RWPE1 (cell line): ENCODE results near the gene DOCK3.
"Not testable (repeated sequence)": the region's sequence is repeated elsewhere in the genome, so short reads cannot be mapped to it uniquely, and the experiment has no call there.

Experiments
- CTCF ChIA-PET: fragments of 350-600 bp; sonication (Branson Sonifier 250); formaldehyde crosslinking; extraction: SDS; loops from one replicate; lab custom pipeline; 2021; lab: Yijun Ruan, JAX
- POLR2A ChIA-PET: fragments of 400-600 bp; formaldehyde crosslinking; extraction: SDS; loops from one replicate; lab custom pipeline; 2020; ENCODE audit warnings: antibody characterized with exemption; ENCODE audit not compliant: low non-redundant PET; lab: Yijun Ruan, JAX
- DNase-seq: peaks from one replicate; pipeline ENCODE4 v3.0.0; 2012; ENCODE audit warnings: low spot score
- H3K27ac ChIP-seq: fragments of 450-650 bp; 2 replicates; pipeline ENCODE4 v1.5.1; 2017
- CTCF ChIP-seq: fragments of 450-650 bp; conservative IDR thresholded peaks from 2 replicates; pipeline ENCODE4 v1.5.1; 2017; ENCODE audit warnings: low read depth, mild to moderate bottlenecking

Gene DOCK3

GRCh38 chr3:51110586-51110985 is 435.9 kb downstream of the DOCK3 start:
- DNase-seq: no peak
- ChIA-PET POLR2A (no interaction called here), CTCF (interaction anchor here (0.6 kb wide), 1 partner anchor 181 kb away, joined by 3 read pairs; no protein-coding TSS in a partner anchor)
- no peak for TF ChIP-seq CTCF
- H3K27ac ChIP-seq: no peak overlapping the region

DNA sequence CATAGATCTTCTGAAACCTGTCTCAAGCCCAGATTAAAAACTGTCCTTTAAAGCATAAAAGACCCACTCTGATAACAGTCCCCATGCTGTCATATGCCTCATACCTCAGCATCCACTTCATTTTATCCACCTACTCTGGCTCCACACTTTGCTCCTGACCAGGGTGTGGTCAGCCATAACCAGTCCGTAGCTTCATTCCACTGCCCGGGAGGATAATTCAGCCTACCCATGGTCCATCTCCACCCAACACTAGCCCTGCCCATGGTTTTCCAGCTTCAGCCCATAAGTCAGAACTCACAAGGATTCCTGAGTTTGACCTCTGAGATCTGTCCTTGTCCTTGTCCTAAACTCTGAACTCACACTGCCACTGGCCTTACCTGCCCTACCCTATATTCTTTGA is 448.2 kb downstream of the DOCK3 start:
- ChIA-PET POLR2A (no interaction called here), CTCF (no interaction called here)
- TF ChIP-seq CTCF: no peak
- no peak overlapping the region for H3K27ac ChIP-seq
- no peak for DNase-seq

DNA sequence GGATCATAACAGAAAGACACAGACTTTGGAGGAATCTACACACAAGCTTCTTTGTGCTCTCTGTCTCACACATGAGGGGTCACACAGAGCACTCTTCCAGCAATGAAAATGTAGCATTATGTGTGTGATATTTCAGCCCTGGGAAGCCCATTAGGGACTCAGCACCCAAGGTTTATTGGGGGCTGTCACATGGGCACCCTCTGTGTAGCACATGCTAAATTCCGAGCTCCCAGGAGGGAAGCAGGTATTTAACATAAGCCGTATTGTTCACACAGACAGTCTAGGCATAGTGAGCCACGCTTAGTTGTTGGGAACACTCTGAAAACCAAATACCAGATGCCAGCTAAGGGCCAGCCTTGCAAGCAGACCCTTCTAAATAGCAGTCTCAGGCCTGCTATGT is 448.8 kb downstream of the DOCK3 start:
- DNase-seq: no peak
- CTCF ChIA-PET: no interaction called here
- no peak overlapping the region for H3K27ac ChIP-seq
- POLR2A ChIA-PET: no interaction called here
- no peak for TF ChIP-seq CTCF

- POLR2A ChIA-PET, H3K27ac ChIP-seq, DNase-seq: not testable (repeated sequence)
- CTCF ChIA-PET: interaction anchor here (0.7 kb wide), 1 partner anchor 183 kb away, joined by 3 read pairs; no protein-coding TSS in a partner anchor
These were observed 456.9 kb downstream of the DOCK3 start for GRCh38 chr3:51131607-51132006.

DNA sequence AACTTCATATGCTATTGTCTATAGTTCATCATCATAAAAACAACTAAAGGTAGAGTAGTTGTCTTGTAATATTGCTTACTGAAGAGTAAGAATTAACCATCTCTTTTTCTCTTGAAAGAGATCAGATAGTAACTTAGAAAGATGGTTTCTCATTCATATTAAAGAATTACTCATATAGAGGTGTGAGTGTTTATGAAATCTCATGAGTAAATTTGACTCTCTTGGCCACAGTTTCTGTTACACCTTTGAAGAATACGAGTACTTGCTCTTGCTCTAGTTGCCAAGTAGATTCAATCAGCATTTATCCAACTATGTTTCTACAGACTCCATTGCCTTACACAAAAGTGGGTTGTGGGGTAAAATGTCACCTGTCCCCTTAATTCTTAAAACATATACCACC is 463.0 kb downstream of the DOCK3 start:
- ChIA-PET CTCF (no interaction called here), POLR2A (no interaction called here)
- no peak overlapping the region for H3K27ac ChIP-seq
- TF ChIP-seq CTCF: no peak
- no peak for DNase-seq

- POLR2A ChIA-PET: no interaction called here
- TF ChIP-seq CTCF: no peak
- CTCF ChIA-PET: no interaction called here
These were observed 464.9 kb downstream of the DOCK3 start for GRCh38 chr3:51139616-51140015.

GRCh38 chr3:51141573-51141972 is 466.8 kb downstream of the DOCK3 start:
- ChIA-PET CTCF (interaction anchor here (0.6 to 0.7 kb wide), 2 partner anchors 41 to 42 kb away, joined by 3 read pairs; no protein-coding TSS in a partner anchor), POLR2A (no interaction called here)
- no peak overlapping the region for H3K27ac ChIP-seq
- no peak for DNase-seq
- no peak for TF ChIP-seq CTCF

More at GRCh38 chr3:51139616-51140015, 464.9 kb downstream of the DOCK3 start:
- no peak for DNase-seq
- no peak overlapping the region for H3K27ac ChIP-seq
